Esophagus squamous epithelium (tissue), 4 donors: ENCODE measurements around the gene C1orf167.

Experiments
- CTCF ChIP-seq, 6 experiments: fragments of 450-650 bp in 4 of 6; fragments of 200-600 bp in 2 of 6; sonication (generic) in 2 of 6; IDR thresholded peaks; one replicate each; pipeline ENCODE4 v1.5.1; 2016 to 2019; ENCODE audit warnings: antibody characterized with exemption in 6 of 6, mild to moderate bottlenecking in 4 of 6, moderate library complexity in 4 of 6
- POLR2A ChIP-seq, 4 donors: fragments of 450-650 bp; IDR thresholded peaks; one replicate each; pipeline ENCODE4 v1.6.1; 2017; ENCODE audit warnings: antibody characterized with exemption in 4 of 4, mild to moderate bottlenecking in 4 of 4, moderate library complexity in 3 of 4

DNA sequence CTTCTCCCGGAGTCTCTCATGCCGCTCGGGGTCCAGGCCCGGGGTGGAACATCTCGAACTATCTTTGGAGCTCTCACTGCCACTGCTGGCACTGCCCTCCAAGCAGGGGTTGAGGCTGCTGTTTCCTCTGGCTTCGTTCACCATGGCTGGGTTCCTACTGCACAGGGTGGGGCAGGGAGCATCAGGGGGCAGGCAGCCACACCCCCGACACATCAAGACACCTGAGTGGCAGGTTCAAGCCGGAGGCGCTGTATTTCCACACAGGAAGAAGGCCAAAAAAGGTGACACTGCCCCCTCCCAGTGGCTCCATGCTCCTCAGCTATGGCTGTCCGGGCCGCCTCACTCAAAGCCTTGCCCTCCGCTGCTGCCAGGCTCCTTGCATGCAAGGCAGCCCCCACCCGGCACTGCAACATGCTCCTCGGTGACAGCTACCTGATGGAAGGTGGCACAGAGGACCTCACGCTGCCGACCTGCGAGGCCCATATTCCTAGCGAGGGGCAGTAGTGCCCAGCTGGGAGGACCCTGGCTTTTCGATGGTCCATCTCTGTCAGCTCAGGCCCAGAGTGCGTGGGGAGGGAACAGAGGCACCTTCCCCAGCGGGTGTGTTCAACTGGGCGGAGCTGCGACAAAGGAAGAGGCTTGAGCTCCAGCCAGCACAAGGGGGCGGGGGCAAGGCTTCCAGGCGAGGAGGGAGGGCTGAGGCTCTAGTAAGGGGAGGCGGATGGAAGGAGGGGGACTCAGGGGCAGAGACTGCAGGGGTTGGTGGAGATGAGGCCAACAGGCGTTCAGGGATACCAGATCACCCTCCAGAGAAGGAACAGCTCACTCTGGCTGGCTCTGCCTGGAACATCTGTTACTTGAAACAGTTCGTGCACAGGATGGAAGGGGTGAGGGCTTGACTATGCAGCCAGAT is 41.2 kb downstream of the C1orf167 start:
- TF ChIP-seq POLR2A (IDR thresholded peaks at IDR 0.05) (peak in 2 of 4 donors; percentile 36 to 67), CTCF (IDR thresholded peaks at IDR 0.05) (peak in 1 of 6 experiments; percentile 3)
